NCI-H524 treated with DMSO at 0.1 percent for 48 hours (cell line): ENCODE data around the gene NINL.

Experiments used
- DNase-seq: peaks from one replicate; lab custom pipeline; 2025; lab: John Stamatoyannopoulos, UW

Gene NINL

DNA sequence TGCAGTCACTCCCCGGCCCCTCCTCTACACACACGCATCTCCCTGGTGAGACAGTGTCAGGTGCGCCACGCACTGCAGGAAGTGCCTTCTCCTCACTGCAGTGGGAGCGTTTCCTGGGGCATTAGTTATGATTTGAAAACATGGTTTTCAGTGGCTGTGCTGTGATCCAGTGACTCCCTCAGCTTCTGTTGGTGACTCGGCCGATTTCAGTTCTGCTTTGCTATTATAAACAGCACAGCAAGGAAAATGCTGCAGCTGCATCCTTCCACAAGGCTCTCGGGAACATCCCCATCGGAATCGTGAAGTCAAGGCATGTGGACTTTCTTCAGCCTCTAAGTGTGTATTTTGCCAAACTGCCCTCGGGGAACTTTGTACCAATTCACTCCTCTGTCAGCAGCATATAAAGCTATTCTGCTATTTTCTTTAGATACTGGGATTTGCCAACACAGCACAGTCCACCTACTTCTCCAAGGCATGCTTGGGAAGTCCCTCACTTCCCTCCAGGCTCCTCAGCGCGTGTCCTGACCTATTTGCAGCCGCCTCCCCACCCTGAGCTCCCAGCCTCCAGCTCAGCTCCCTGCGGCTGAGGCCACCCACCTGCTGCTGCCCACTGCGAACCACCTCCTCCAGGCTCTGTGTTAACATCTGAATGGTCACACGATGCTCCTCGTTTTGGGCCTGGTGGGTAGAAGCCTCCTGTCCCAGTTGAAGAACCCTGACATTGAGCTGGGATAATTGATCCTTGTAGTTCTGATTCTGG, 123.4 kb downstream of the NINL start:
- no peak for DNase-seq

DNA sequence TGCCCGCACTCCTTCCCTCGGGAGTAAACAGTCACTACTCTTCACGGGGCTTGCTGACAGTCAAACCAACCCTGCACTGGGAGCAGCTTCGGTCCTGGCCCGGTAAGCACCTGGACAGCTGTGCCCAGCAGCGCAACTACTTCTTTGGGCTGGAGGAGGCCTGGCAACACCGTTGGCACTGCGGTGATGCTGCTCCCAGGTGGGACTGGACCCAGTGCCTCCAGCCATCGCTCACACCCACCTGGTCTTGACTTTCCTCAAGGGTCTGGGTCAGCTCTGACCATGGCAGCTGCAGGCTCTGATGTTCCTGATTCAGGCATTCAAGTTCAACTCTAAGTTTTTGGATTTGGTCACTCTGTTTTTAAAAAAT, 124.1 kb downstream of the NINL start:
- no peak for DNase-seq

DNA sequence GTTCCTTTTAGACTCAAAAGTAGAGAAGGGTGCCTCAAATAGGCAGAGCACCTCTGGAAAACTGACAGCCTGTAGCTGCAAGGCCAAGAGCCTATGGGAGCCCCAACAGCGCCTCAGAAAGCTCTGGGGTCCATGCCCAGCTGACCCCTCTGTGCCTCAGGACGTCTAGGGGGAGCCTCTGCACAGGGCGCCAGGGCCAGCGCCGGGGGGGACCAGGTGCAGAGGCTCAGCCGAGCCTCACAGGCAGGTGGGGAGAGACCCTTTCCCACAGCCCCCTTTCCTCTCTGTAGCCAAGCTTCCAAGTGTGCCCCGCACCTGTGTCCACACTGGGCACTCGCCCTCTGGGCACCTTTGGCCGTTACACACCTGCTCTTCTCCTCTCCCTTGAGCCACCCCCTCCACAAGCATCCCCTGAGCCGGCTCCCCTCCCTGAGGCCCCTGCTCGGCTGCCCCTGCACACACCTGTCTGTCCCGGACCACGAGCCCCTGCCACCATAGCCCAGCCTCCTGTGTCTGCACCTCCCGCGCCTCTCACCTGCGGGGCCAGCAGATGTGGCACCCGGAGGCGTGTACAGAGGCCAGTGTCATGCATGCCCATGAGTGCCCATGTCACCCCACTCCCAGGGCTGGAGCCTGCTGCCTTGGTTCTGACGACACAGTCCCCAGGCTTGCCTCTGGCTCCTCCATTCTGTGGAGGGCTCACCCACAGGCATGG, 124.6 kb downstream of the NINL start:
- DNase-seq, result no peak

DNA sequence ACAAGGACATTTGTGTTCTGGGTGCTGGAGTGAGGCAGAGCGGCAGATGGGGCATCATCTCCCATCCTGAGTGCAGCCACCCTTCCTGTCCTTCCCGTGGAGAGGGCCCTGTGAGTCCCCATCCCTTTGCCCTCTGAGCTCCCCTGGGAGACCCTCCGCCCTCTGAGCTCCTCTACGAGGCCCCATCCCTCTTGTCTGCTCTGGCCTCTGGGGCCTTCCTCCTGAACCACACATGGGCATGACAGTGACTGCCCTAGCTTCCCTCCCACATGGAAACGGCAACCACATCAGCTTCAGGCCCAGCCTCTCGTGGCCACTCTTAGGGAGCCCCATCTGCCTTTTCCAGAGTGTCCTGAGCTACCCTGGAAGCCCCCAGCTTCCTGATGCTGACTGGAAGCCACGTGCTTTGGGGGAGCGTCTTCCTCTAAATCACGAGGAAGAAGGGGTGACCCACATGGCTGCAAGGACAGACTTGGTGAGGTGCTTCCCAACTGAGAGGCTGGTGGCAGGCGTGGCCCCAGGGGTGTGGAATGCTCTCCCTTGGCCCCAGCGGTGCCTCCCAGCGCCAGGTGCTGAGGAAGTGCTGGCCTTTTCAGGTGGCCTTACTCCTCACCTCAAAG, 125.3 kb downstream of the NINL start:
- DNase-seq, result no peak

DNA sequence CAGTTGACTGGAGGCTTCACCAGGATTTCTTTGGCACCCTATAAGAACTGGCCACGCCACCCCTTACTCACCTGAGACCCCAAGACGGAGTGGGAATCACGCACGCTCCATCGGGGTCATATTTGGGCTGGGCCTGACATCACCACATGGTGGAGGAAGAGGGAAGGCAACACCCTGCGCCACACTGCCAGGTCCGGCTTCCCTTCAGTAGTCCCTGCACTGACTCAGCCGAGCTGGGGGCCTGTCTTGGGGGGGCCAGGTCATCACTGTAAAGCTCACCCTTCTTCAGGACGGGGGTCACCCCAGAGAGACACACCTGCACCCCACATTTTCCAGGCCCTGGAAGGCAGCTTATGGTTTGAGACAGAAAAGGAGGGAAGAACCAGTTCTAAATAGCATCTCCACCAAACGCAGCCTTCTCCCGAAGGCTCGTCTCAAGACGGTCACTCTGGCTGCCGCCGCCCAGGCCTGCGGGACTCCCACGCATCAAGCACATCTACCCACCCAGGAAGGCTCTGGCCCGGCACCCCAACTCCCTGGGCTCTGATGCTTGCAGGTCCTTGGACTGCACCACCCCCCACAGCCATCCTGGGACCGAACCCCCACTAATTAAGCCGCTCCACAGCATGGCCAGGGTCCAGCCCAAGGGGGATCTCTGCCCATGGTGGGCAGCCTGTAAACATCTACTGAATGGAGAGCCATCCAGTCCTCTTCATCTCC, 126.1 kb downstream of the NINL start:
- DNase-seq, result no peak

DNA sequence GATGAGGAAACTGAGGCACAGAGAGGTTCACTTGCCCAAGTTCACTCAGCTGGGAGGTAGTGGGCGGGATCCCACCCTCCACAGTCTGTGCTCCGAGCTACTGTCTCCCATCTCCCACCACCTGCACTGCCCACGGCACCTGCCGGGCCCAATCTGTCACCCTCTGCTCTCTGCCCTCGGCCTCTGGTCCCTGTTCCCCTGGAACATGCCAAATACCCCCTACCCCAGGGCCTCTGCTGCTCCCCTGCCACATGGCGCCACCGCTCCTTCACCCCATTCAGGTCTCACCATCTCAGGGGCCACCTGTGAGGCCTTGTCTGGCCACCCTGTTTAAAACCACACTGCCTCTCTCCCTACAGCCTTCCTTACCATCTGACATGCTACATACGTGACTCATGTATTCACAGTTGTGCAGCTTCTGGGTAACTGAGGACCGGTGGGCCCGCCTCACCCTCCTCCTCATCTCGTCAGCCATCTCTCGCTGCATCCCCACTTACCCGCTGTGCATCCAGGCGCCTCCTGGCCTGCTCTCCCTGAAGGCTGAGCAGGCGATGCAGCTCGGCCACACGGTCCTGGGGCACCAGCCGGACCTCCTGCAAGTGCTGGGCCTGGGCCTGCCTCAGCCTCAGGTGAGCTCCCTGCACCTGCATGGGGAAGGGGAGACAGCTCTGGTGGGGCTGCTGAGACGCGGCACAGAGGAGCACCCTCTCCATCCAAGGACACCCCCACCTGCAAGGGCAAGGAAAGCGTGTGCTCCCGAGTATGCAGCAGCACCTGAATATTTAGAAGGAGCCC, 127.2 kb downstream of the NINL start:
- DNase-seq, result no peak

DNA sequence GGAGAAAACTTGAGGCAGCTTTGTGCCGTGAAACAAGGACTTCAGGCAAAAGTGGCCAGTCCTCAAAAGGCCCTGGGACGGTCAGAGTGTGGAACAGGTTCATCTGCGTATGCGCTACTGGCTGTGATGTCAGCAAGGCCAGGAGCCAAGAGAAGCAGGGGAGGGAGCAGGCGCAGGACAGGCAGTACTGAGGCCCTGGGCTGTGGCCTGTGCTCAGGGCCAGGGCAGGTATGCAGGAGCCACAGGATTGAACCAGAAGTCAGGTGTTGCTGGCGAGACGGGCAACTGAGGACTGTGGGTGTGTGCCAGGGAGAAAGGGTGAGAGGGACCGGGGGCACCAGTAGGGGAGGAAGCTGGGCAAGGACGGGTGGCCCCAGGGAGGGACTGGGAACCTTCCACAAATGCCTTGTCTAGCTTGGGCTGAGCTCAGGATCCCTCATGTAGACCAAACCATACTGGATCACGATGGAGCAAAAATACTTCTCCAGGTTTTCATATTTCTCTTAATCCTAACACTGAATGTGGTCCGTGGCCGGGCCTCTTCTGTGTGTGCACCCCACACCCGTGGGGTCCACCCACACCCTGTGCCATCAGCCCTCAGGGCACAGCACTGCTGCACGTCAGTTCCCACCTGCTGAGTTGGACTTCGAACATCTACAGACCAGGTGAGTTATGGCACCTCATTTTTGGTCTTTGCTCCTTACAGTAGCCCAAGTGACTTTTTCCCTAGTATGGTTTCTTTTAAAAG, 131.0 kb downstream of the NINL start:
- no peak for DNase-seq

DNA sequence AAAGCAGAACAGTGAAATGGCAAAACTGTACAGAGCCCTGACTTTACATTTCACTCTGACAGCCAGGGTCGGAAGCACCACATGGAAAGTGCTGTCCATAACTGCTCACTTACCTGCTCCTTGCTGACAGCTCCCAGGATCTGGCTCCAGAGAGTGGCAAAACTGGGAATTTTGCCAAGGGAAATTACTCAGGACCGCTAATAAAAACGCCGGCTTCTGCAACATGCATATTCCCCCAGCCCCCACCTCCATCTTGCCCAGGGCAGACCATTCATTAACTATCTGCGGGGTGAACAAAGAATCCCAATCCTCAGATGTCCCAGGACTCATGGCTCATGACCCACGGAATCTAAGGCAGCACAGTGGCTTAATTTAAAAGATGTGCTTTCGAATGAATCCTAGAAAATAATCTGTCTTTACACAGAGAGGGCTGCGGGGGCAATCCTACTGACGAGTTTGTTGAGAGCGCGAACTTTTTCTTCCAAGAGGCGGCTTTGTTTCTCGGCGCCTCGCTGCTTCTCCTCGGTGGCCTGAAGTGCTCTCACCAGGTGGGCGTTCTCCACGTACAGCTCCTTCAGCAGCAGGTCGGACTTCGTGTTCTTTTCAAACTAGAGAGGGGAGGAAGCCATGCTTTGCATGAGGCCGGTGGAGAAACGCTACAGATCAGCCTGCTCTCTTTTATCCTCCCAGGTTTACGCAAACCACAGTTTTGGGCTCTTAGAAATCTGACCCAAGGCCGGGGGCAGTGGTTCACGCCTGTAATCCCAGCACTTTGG, 132.1 kb downstream of the NINL start:
- DNase-seq, result no peak

DNA sequence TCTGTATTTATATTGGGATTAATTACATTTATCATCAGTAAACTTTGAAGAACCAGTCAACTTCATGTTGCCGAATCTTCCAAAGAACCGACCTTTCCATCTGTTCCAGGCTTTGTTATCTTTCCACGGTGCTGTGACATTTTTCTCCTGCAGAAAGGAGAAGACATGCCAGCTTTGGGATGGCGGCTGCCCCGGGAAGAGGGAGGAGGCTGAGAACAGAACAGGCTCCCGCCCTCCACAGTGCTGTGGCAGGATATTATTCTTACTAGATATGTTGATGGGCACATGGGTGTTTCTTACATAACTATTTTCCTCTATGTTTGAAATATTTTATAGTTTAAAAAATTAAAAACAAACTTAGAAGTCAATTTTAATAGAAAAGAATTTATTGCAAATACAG, 133.0 kb downstream of the NINL start:
- no peak for DNase-seq

DNA sequence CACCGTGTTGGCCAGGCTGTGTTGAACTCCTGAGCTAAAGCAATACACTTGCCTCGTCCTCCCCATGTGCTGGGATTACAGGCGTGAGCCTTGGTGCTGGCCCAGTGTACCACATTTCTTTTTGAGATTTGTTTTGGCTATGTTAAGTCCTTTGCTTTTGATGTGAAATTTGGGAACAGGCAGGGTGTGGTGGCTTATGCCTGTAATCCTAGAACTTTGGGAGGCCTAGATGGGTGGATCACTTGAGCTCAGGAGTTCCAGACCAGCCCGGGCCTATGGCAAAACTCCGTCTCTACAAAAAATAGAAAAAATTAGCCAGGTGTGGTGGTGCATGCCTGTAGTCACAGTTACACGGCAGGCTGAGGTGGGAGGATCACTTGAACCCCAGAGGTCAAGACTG, 137.7 kb downstream of the NINL start:
- no peak for DNase-seq

DNA sequence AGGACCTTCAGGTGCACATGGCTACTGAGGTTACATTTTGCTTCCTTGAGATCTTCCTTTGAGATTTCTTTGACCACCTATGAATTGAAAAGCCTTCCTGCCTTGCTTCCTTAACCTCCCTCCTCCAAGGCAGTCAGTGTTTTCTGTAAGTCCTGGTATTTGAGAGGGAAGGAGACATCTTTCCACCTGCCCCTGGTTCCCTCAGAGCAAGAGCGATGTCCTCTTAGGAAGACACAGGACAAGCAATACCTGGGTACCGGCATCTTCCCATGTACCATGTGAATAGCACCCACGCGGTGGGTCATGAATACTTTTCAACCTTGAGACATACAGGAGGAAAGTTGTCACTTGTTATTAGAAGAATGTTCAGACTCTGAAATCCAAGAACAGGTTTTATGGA, 140.8 kb downstream of the NINL start:
- DNase-seq, result no peak

DNA sequence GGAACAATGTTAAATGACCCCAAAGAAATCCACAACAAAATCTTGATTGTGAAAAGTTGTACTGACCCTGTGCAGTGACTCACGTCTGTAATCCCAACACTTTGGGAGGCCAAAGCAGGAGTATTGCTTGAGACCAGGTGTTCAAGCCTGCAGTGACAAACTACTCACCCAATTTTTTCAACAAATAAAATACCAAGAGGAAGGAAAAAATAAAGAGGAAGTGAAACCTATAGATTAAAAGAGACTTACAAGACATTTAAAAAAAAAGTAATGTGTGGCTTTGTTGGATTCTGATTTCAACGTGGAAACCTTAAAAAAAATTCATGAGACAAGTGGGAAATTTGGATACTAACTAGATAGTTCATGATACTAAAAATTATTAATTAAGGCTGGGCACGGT, 146.0 kb downstream of the NINL start:
- DNase-seq, result no peak

DNA sequence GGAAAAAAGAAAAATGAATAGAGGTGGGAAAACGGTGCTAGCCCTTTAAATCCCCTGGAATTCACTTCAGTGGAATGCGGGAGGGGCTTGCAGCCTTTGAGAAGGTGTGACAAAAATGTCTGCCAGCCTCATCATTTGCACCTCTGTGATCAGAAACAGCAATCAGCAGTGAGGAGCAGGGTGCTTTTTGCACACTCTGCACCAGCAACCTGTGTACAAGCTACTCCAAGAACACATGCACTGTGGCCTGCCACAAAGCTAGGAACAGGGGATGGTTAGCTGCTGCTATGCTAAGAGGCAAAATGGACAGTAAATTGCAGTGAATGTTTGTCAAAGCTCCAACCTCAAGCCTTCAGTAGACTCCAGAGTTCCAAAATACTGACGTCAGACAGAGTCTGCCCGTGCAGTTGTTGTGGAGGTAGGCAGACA, 148.2 kb downstream of the NINL start:
- DNase-seq, result no peak

DNA sequence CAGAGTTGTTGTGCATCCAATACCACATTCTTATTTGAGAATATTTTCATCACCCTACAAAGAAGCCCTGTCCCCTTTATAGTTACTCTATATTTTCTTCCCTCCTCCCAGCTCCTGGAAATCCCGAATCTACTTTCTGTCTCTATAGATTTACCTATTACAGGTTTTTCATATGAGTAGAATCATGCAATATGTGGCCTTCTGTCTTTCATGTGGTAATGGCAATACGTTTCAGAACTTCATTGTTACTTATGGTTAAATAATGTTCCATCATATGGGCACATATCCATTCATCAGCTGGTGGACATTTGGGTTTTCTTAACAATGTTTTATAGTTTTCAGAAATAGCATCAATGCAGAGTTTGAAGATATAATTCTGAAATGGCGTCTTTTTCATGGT, 160.8 kb downstream of the NINL start:
- no peak for DNase-seq

DNA sequence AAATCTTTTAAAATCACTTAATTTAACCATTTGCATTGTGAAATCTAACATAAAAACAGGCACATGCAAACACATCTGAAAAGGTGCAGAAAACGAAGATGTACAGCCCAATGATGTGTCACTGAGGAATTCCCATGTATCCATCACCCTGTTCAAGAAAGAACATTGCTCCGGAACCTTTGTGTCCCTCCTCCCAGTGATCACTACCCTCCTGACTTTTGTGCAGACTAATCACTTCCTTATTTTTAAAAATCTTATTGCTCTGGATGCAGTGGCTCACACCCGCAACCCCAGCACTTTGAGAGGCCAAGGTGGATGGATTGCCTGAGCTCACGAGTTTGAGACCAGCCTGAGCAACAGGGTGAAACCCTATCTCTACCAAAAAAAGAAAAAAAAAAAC, 163.3 kb downstream of the NINL start:
- DNase-seq, result no peak

DNA sequence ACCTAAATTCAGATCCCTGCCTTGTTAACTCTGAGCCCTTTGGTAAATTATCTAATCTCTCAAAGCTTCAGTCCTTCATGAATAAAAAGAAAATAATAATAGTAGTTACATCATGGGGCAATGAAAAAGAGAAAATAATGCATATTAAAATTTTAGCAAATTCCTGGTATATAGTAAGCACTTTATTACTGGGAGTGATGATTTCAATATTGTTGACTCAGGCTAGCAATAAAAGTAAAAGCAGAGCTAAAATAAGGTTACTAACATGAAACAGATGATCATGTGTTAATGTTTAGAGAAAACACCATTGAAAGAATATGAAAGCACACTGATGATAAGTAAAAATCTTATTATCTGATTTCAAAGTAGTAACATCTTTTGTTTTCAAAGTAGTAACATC, 164.2 kb downstream of the NINL start:
- DNase-seq, result no peak

DNA sequence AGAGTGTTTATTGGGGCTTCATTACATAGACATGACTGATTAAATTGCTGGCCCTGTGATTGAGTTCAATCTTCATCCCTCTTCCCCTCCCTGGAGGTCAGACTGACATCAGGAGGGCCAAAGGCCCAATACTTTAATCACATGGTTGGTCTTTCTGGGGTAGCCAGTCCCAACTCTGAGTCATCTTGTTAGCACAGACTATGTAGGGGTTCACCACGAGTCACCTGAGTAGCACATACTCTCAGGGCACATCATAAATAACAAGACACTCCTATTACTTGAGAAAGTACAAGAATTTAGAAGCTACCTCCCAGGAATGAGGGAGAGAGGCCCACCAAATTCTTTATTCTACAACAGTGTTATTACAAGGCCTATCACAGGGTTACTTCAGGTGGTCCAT, 166.6 kb downstream of the NINL start:
- no peak for DNase-seq

DNA sequence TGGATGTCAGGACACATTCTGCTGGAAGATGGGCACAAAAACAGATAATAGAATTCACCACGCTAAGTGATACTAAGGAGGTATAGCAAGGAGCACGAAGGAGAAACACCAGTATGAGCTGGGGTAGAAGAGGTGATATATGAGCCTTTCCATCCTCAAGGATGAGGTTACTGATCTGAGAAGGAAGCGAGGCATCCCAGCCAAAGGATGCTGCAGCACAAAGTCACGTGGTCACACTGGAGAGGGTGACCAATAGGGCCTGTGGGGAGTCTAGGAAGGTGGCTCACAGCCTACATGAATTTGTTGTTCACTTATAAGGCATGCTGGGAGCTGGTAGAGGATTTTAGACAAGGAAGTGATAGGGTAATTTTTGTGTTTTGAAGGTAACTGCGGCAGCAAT, 176.4 kb downstream of the NINL start:
- DNase-seq, result no peak

DNA sequence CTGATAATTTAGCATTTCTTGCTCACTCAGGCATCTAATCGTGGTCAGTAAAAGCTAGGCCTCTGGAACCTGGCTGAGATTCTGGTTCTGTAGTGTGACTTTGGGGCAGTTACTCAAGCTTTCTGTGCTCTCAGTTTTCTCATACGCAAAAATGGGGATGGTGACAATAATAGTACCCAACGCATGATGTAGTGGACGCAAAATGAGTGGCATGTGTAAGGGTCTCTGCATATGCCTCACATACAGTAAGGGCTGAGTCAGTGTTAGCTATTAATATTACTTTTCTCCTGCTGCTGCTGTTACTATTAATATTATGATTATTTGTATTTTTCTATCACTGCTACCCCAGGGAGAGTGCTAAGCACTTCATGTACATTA, 177.2 kb downstream of the NINL start:
- no peak for DNase-seq
